Measurements from ENCODE around the gene C8G. TPM values are rescaled to one million over a fixed set of nuclear protein-coding genes. Genes with fewer than 3 reads are reported as not detected.
A peak's percentile ranks its signal among the peaks of the same experiment; 100 is the strongest.

Gene C8G
- total RNA-seq, 1 donor from 2014 or later = 2.2 TPM

DNA sequence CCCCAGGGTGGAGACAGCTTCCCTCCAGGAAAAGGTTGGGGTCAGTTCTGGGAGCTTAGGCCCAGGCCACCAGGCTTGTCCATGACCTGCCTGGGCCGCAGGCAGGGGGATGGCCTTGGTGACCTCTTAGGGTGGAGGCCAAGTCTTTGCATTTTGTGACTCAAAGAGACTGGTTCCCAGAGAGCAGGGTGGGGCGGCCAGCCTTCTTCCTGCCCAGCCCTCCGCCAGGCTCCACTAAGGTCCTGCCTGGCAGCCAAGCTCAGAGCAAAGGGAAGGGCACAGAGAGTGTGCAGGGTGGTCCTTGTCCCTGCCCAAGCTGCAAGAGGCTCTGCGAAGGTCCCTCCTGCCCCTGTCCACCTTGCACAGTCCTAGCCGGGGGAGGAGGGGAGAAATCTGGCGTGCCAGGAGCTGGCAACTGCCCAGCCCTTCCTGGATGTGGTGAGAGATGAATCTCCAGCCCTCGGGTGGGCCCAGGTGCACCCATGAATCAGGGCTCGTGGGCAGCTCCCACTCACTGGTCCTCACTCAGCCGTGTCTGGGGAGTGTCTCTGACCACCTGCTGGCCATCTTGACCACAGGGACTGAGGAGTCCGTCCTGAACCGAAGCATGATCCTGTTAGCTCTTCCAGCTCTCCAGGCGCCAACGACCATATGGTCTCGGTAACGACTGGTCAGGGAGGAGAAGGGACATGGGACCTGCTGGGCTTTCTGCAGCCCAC is 29.9 kb downstream of the C8G start:
- DNase-seq (ENCODE audit: low spot score) = no peak
- Mint-ChIP-seq H3K27ac (ENCODE audit: unreplicated experiment) (no peak overlapping the region), H3K27me3 (ENCODE audit: low read depth) (no peaks in the 10 kb centered on the region), H3K4me1 (ENCODE audit: low read depth) (peaks cover 15% of the 10 kb centered on the region), H3K4me3 (ENCODE audit: unreplicated experiment) (no peak overlapping the region), H3K36me3 (ENCODE audit: low read depth) (no peaks in the 10 kb centered on the region), H3K9me3 (ENCODE audit: low read depth) (no peaks in the 10 kb centered on the region)
- TF ChIP-seq CTCF (IDR thresholded peaks at IDR 0.05) = no peak

DNA sequence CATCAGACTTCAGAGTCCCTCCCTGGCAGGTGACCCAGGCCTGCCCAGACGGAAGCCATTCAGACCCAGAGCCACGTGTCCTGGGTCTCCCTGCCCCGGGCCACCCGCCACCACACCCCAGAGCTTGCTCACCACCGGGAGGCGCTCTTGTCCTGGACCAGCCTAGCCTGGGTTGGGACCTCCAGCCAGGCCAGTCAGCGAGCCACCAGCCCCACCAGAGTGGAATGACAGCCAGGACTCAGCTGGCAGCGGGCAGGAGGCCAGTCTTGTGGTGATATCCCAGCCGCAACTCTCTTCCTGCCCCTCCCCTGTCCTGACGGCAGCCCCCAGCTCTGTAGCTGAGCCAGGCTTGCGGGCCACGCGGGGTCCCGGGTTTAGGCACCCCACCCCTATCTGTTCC is 30.6 kb downstream of the C8G start:
- peak; percentile 46 for TF ChIP-seq CTCF (IDR thresholded peaks at IDR 0.05)
- DNase-seq (ENCODE audit: low spot score) = no peak
- H3K4me3 Mint-ChIP-seq (ENCODE audit: unreplicated experiment) = no peak overlapping the region
- H3K4me1 Mint-ChIP-seq (ENCODE audit: low read depth) = peaks cover 15% of the 10 kb centered on the region
- no peak overlapping the region for H3K27ac Mint-ChIP-seq (ENCODE audit: unreplicated experiment)
- no peaks in the 10 kb centered on the region for H3K36me3 Mint-ChIP-seq (ENCODE audit: low read depth)
- no peaks in the 10 kb centered on the region for H3K9me3 Mint-ChIP-seq (ENCODE audit: low read depth)
- H3K27me3 Mint-ChIP-seq (ENCODE audit: low read depth) = no peaks in the 10 kb centered on the region

- Mint-ChIP-seq H3K4me1 (ENCODE audit: low read depth) (peaks cover 15% of the 10 kb centered on the region), H3K9me3 (ENCODE audit: low read depth) (no peaks in the 10 kb centered on the region), H3K27me3 (ENCODE audit: low read depth) (no peaks in the 10 kb centered on the region), H3K36me3 (ENCODE audit: low read depth) (no peaks in the 10 kb centered on the region), H3K27ac (ENCODE audit: unreplicated experiment) (no peak within 1 kb of the TSS), H3K4me3 (ENCODE audit: unreplicated experiment) (peak within 1 kb of the TSS; percentile 68)
- no peak for TF ChIP-seq CTCF (IDR thresholded peaks at IDR 0.05)
- no peak for DNase-seq (ENCODE audit: low spot score)
Measured at GRCh38 chr9:136977223-136977622, 32.2 kb downstream of the C8G start, which contains the start of gene PTGDS. TSS of gene PTGDS (plus strand) at chr9:136977504. CDS start at chr9:136977579, 75 bp downstream.

DNA sequence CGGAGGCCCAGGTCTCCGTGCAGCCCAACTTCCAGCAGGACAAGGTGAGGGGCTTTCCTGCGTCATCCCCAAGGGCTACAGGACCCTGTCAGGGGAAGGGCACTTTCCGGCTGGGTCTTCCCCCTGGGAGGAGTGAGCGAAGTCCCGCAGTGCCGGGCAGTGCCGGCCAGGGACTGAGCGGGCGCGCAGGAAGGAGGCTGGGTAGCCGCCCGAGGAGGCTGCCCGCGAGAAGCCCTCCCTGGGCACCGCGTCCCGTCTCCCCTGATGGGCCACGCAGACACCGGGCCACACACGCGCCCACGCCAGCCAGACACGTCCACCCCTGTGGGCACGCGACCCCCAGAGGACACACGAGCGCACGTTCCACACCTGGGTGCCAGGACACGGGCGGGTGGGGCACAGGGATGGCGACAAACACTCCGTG is 32.6 kb downstream of the C8G start:
- Mint-ChIP-seq H3K4me1 (ENCODE audit: low read depth) (peaks cover 15% of the 10 kb centered on the region), H3K36me3 (ENCODE audit: low read depth) (no peaks in the 10 kb centered on the region), H3K27ac (ENCODE audit: unreplicated experiment) (no peak overlapping the region), H3K4me3 (ENCODE audit: unreplicated experiment) (peak overlapping the region; percentile 68), H3K9me3 (ENCODE audit: low read depth) (no peaks in the 10 kb centered on the region), H3K27me3 (ENCODE audit: low read depth) (no peaks in the 10 kb centered on the region)
- no peak for DNase-seq (ENCODE audit: low spot score)
- TF ChIP-seq CTCF (IDR thresholded peaks at IDR 0.05) = no peak

GRCh38 chr9:136978073-136978864 is 33.2 kb downstream of the C8G start:
- peaks cover 15% of the 10 kb centered on the region for H3K4me1 Mint-ChIP-seq (ENCODE audit: low read depth)
- peak; percentile 8 for TF ChIP-seq CTCF (IDR thresholded peaks at IDR 0.05)
- no peaks in the 10 kb centered on the region for H3K9me3 Mint-ChIP-seq (ENCODE audit: low read depth)
- H3K36me3 Mint-ChIP-seq (ENCODE audit: low read depth) = no peaks in the 10 kb centered on the region
- H3K27ac Mint-ChIP-seq (ENCODE audit: unreplicated experiment) = no peak overlapping the region
- peak overlapping the region; percentile 68 for H3K4me3 Mint-ChIP-seq (ENCODE audit: unreplicated experiment)
- no peaks in the 10 kb centered on the region for H3K27me3 Mint-ChIP-seq (ENCODE audit: low read depth)
- no peak for DNase-seq (ENCODE audit: low spot score)
